BLaER1 treated with 17β-estradiol and CSF1 and Interleukin-3, amounts not matched to agents 10 nM and 100 nM (cell line): ENCODE data around the gene UHMK1.

ENCODE experiments used
- H3K27ac ChIP-seq, 11 experiments: shearing (Covaris generic); formaldehyde crosslinking; 2 replicates each; pipeline ENCODE4 v1.8.1; 2022
- H3K27me3 ChIP-seq, 11 experiments: shearing (Covaris generic); formaldehyde crosslinking; 2 replicates each; pipeline ENCODE4 v1.8.1; 2022
- H3K36me3 ChIP-seq, 11 experiments: shearing (Covaris generic); formaldehyde crosslinking; 2 replicates each; pipeline ENCODE4 v1.8.1; 2022
- H3K4me1 ChIP-seq, 10 experiments: shearing (Covaris generic); formaldehyde crosslinking; 2 replicates each; pipeline ENCODE4 v1.8.1; 2022
- H3K4me2 ChIP-seq, 11 experiments: shearing (Covaris generic); formaldehyde crosslinking; 2 replicates each; pipeline ENCODE4 v1.8.1; 2022
- H3K4me3 ChIP-seq, 10 experiments: shearing (Covaris generic); formaldehyde crosslinking; 2 replicates each; pipeline ENCODE4 v1.8.1; 2022
- H3K9ac ChIP-seq, 11 experiments: shearing (Covaris generic); formaldehyde crosslinking; 2 replicates each; pipeline ENCODE4 v1.8.1; 2022
- H3K9me3 ChIP-seq, 11 experiments: shearing (Covaris generic); formaldehyde crosslinking; replicated peaks in 1 of 11; 2 replicates each; pipeline ENCODE4 v1.8.1; 2022
- H4K20me1 ChIP-seq, 11 experiments: shearing (Covaris generic); formaldehyde crosslinking; 2 replicates each; pipeline ENCODE4 v1.8.1; 2022
- Cebpa-rat ChIP-seq, 11 experiments: shearing (Covaris generic); IDR thresholded peaks; 2 replicates each; pipeline ENCODE4 v1.8.1; 2022

Gene UHMK1

DNA sequence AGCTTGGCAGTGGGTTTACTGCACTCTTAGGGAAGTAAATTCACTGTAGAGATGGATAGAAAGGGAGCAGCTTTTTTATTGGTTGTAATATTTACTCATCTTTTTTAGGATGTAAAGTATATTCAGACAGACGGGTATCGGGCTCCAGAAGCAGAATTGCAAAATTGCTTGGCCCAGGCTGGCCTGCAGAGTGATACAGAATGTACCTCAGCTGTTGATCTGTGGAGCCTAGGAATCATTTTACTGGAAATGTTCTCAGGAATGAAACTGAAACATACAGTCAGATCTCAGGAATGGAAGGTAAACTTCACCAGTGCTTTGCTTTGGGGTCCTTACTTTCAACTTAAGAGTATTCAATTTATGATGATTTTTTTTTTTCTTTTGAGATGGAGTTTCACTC lies 3.2 kb downstream of the UHMK1 start:
- TF ChIP-seq Cebpa-rat (IDR thresholded peaks at IDR 0.05): no peak
- H3K9me3 ChIP-seq: 0 out of 22 replicates have a peak, but pooled peaks cover 0 to 6% (median 0%) of the 10 kb centered on the region in 11 experiments
- no peak overlapping the region for H3K9ac ChIP-seq
- H3K4me1 ChIP-seq: peaks cover 17 to 33% (median 25%) of the 10 kb centered on the region in 10 experiments
- H3K4me3 ChIP-seq: no peak overlapping the region
- peaks cover 60 to 67% (median 61%) of the 10 kb centered on the region in 11 experiments for H3K36me3 ChIP-seq
- peaks cover 25 to 68% (median 40%) of the 10 kb centered on the region in 11 experiments; a peak in 20 of 22 replicates for H4K20me1 ChIP-seq
- H3K27ac ChIP-seq: no peak overlapping the region
- no peaks in the 10 kb centered on the region for H3K27me3 ChIP-seq
- H3K4me2 ChIP-seq: no peak overlapping the region

GRCh38 chr1:162502077-162502476 lies 4.5 kb downstream of the UHMK1 start:
- no peaks in the 10 kb centered on the region for H3K9me3 ChIP-seq
- H3K4me2 ChIP-seq: no peak overlapping the region
- H3K36me3 ChIP-seq: peaks cover 68 to 79% (median 73%) of the 10 kb centered on the region in 11 experiments
- H3K9ac ChIP-seq: no peak overlapping the region
- H3K4me1 ChIP-seq: peaks cover 15 to 29% (median 22%) of the 10 kb centered on the region in 10 experiments
- peaks cover 25 to 77% (median 40%) of the 10 kb centered on the region in 11 experiments; a peak in 20 of 22 replicates for H4K20me1 ChIP-seq
- no peak overlapping the region for H3K27ac ChIP-seq
- no peak for TF ChIP-seq Cebpa-rat (IDR thresholded peaks at IDR 0.05)
- no peak overlapping the region for H3K4me3 ChIP-seq
- H3K27me3 ChIP-seq: no peaks in the 10 kb centered on the region

- H3K9me3 ChIP-seq: no peaks in the 10 kb centered on the region
- no peak overlapping the region for H3K4me3 ChIP-seq
- no peak overlapping the region for H3K9ac ChIP-seq
- H3K4me1 ChIP-seq: peaks cover 12 to 25% (median 19%) of the 10 kb centered on the region in 10 experiments
- H4K20me1 ChIP-seq: peaks cover 25 to 77% (median 41%) of the 10 kb centered on the region in 11 experiments; a peak in 20 of 22 replicates
- no peak overlapping the region for H3K27ac ChIP-seq
- no peaks in the 10 kb centered on the region for H3K27me3 ChIP-seq
- H3K4me2 ChIP-seq: no peak overlapping the region
- no peak for TF ChIP-seq Cebpa-rat (IDR thresholded peaks at IDR 0.05)
- peaks cover 77 to 88% (median 82%) of the 10 kb centered on the region in 11 experiments for H3K36me3 ChIP-seq
Observed at GRCh38 chr1:162502928-162503327, 5.3 kb downstream of the UHMK1 start.

DNA sequence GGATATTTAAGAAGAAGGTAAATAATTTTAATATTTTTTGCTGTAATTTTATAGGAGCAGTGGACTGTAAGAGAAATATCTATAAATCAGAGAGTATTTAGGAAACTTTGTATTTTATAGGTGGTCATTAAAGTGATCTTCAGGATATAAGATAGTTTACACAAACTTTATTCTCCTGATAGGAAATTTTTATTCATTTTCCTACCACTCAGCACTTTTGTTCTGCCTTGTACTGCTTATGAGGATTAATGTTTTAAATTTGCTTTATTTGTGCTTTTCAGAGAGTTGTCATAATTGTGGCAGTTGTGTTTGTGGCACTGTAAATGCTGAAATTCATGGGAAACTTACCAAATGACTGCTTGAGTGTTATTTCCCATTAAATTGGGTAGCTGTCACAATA lies 29.7 kb downstream of the UHMK1 start:
- peaks cover 45 to 79% (median 65%) of the 10 kb centered on the region in 11 experiments for H3K36me3 ChIP-seq
- H3K4me1 ChIP-seq: peaks cover 0 to 19% (median 0%) of the 10 kb centered on the region in 10 experiments; a peak in 5 of 20 replicates
- no peak for TF ChIP-seq Cebpa-rat (IDR thresholded peaks at IDR 0.05)

DNA sequence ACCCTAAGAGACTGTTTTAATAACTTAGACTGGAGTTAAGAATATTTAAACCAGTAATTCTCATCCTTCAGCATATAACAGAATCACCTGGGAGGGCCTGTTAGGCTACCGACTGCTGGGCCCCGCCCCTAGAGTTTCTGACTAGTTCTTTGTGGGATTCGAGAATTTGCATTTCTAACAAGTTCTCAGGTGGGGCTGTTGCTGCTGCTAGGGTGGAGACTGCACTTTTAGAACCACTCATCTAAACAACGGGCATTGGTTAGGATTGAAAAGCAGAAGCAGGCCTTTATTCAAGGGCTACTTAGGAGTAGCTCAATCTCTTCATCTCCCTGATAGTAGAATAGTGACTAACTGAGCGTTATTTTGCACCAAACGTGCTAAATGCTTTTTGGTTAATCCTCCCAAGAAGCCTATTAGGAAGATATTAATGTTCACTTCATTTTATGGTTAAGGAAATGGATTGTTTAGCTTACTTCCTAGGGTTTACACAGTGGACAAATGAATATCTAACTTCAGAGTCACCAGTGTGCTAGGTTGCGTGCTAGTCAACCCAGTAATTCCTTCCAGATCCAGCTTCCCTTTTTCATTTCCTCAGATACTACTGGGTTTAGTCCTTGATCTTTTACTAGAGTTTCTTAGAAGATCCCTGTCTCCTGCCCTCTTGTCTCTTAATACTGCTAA lies 32.8 kb downstream of the UHMK1 start:
- Histone ChIP-seq H4K20me1 (peaks cover 0 to 25% (median 0%) of the 10 kb centered on the region in 11 experiments; a peak in 8 of 22 replicates), H3K9ac (0 out of 22 replicates have a peak overlapping the region, but pooled peaks of 1 of the 11 experiments have one; percentile 3), H3K4me2 (peak overlapping the region in 2 of 11 experiments; percentile 36 to 67; a peak in 4 of 22 replicates), H3K27ac (no peak overlapping the region; a peak in 1 of 22 replicates), H3K4me3 (no peak overlapping the region), H3K4me1 (peaks cover 0 to 19% (median 0%) of the 10 kb centered on the region in 10 experiments; a peak in 5 of 20 replicates), H3K9me3 (no peaks in the 10 kb centered on the region), H3K36me3 (peaks cover 14 to 48% (median 34%) of the 10 kb centered on the region in 11 experiments), H3K27me3 (no peaks in the 10 kb centered on the region)
- TF ChIP-seq Cebpa-rat (IDR thresholded peaks at IDR 0.05): no peak

More for the DNA sequence above, 29.7 kb downstream of the UHMK1 start:
- no peak overlapping the region for H3K9ac ChIP-seq
- H3K9me3 ChIP-seq: no peaks in the 10 kb centered on the region
- peaks cover 0 to 50% (median 8%) of the 10 kb centered on the region in 11 experiments; a peak in 10 of 22 replicates for H4K20me1 ChIP-seq
- no peak overlapping the region for H3K4me2 ChIP-seq
- H3K27me3 ChIP-seq: no peaks in the 10 kb centered on the region
- no peak overlapping the region for H3K27ac ChIP-seq
- no peak overlapping the region for H3K4me3 ChIP-seq

GRCh38 chr1:162530988-162531319 lies 33.3 kb downstream of the UHMK1 start:
- H3K36me3 ChIP-seq: peaks cover 9 to 43% (median 29%) of the 10 kb centered on the region in 11 experiments; a peak in 21 of 22 replicates
- H3K4me2 ChIP-seq: peak overlapping the region in 2 of 11 experiments; percentile 36 to 67; a peak in 4 of 22 replicates
- H3K27ac ChIP-seq: no peak overlapping the region

GRCh38 chr1:162535501-162535900 lies 37.9 kb downstream of the UHMK1 start:
- Histone ChIP-seq H3K4me3 (no peak overlapping the region), H4K20me1 (peaks cover 0 to 6% (median 0%) of the 10 kb centered on the region in 11 experiments; a peak in 3 of 22 replicates), H3K36me3 (peaks cover 0 to 10% (median 7%) of the 10 kb centered on the region in 11 experiments; a peak in 12 of 22 replicates), H3K27me3 (no peaks in the 10 kb centered on the region), H3K9ac (no peak overlapping the region), H3K9me3 (no peaks in the 10 kb centered on the region), H3K4me1 (peaks cover 0 to 10% (median 0%) of the 10 kb centered on the region in 10 experiments; a peak in 5 of 20 replicates), H3K4me2 (no peak overlapping the region), H3K27ac (no peak overlapping the region)
- TF ChIP-seq Cebpa-rat (IDR thresholded peaks at IDR 0.05): no peak

More at GRCh38 chr1:162530988-162531319, 33.3 kb downstream of the UHMK1 start:
- peaks cover 0 to 19% (median 0%) of the 10 kb centered on the region in 10 experiments; a peak in 5 of 20 replicates for H3K4me1 ChIP-seq
- H3K9me3 ChIP-seq: no peaks in the 10 kb centered on the region
- no peak overlapping the region for H3K4me3 ChIP-seq
- H3K9ac ChIP-seq: 0 out of 22 replicates have a peak overlapping the region, but pooled peaks of 1 of the 11 experiments have one; percentile 3
- peaks cover 0 to 20% (median 0%) of the 10 kb centered on the region in 11 experiments; a peak in 7 of 22 replicates for H4K20me1 ChIP-seq
- no peaks in the 10 kb centered on the region for H3K27me3 ChIP-seq
- TF ChIP-seq Cebpa-rat (IDR thresholded peaks at IDR 0.05): no peak

- Histone ChIP-seq H3K36me3 (peaks cover 0 to 3% (median under 1%) of the 10 kb centered on the region in 11 experiments; a peak in 6 of 22 replicates), H3K27ac (no peak overlapping the region), H3K4me2 (no peak overlapping the region), H3K4me3 (no peak overlapping the region), H3K9ac (no peak overlapping the region), H3K4me1 (peaks cover 0 to under 1% (median 0%) of the 10 kb centered on the region in 10 experiments; a peak in 1 of 20 replicates), H3K27me3 (no peaks in the 10 kb centered on the region), H4K20me1 (no peaks in the 10 kb centered on the region), H3K9me3 (no peaks in the 10 kb centered on the region)
- TF ChIP-seq Cebpa-rat (IDR thresholded peaks at IDR 0.05): no peak
Observed at GRCh38 chr1:162536511-162536910, 38.9 kb downstream of the UHMK1 start.

- Histone ChIP-seq H3K4me3 (no peak overlapping the region), H3K4me2 (no peak overlapping the region), H3K27me3 (no peaks in the 10 kb centered on the region), H3K36me3 (no peaks in the 10 kb centered on the region; a peak in 1 of 22 replicates), H4K20me1 (no peaks in the 10 kb centered on the region), H3K27ac (no peak overlapping the region), H3K9me3 (no peaks in the 10 kb centered on the region), H3K4me1 (no peaks in the 10 kb centered on the region), H3K9ac (no peak overlapping the region)
- TF ChIP-seq Cebpa-rat (IDR thresholded peaks at IDR 0.05): no peak
Observed at GRCh38 chr1:162537216-162537615, 39.6 kb downstream of the UHMK1 start.
